ENCODE measurements around the gene SLC6A20.

DNA sequence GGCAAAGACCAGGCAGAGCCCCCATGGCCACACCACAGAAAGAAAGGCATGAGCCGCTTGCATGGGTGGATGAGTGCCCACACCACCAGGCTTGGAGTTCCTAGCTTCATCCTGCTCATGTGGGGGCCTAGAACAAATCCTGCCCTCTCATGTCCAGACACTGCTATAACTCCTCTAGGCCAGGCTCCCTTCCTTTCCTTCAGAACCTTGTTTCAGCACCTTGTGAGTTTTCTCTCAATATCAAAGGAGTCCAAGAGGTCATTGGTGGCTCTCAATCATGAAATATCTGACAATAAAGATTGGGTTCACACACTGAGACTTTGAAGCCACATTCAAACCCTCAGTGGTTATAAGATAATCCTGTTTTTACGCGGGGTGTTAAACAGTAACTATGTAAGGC lies 12.7 kb downstream of the SLC6A20 start:
- TF ChIP-seq POLR2A (IDR thresholded peaks at IDR 0.05) = no peak
- TF ChIP-seq, protein P1, sequence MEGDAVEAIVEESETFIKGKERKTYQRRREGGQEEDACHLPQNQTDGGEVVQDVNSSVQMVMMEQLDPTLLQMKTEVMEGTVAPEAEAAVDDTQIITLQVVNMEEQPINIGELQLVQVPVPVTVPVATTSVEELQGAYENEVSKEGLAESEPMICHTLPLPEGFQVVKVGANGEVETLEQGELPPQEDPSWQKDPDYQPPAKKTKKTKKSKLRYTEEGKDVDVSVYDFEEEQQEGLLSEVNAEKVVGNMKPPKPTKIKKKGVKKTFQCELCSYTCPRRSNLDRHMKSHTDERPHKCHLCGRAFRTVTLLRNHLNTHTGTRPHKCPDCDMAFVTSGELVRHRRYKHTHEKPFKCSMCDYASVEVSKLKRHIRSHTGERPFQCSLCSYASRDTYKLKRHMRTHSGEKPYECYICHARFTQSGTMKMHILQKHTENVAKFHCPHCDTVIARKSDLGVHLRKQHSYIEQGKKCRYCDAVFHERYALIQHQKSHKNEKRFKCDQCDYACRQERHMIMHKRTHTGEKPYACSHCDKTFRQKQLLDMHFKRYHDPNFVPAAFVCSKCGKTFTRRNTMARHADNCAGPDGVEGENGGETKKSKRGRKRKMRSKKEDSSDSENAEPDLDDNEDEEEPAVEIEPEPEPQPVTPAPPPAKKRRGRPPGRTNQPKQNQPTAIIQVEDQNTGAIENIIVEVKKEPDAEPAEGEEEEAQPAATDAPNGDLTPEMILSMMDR (IDR thresholded peaks at IDR 0.05) = no peak

All from lower leg skin (tissue), 3 donors.